Tibial nerve (tissue), 3 donors: ENCODE data around the gene CFAP69.
"Not testable (repeated sequence)": the region's sequence is repeated elsewhere in the genome, so short reads cannot be mapped to it uniquely, and the experiment has no call there.

Experiments used
- POLR2A ChIP-seq, 2 donors: fragments of 450-650 bp; IDR thresholded peaks; one replicate each; pipeline ENCODE4 v1.6.1; 2017; ENCODE audit warnings: antibody characterized with exemption in 2 of 2, mild to moderate bottlenecking in 2 of 2, moderate library complexity in 2 of 2
- TF ChIP-seq, protein P1 (sequence below), 5 experiments: fragments of 200-600 bp in 3 of 5; fragments of 450-650 bp in 2 of 5; sonication (generic) in 3 of 5; IDR thresholded peaks; one replicate each; pipeline ENCODE4 v1.5.1; 2016 to 2019; ENCODE audit warnings: antibody characterized with exemption in 5 of 5, mild to moderate bottlenecking in 3 of 5, moderate library complexity in 2 of 5

DNA sequence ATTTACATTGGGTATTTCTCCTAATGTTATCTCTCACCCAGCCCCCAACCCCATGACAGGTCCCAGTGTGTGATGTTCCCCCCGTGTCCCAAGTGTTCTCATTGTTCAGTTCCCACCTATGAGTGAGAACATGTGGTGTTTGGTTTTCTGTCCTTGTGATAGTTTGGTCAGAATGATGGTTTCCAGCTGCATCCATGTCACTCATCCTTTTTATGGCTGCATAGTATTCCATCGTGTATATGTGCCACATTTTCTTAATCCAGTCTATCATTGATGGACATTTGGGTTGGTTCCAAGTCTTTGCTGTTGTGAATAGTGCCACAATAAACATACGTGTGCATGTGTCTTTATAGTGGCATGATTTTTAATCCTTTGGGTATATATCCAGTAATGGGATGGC is 105.1 kb downstream of the CFAP69 start:
- TF ChIP-seq POLR2A (IDR thresholded peaks at IDR 0.05) = not testable (repeated sequence)
- TF ChIP-seq, protein P1, sequence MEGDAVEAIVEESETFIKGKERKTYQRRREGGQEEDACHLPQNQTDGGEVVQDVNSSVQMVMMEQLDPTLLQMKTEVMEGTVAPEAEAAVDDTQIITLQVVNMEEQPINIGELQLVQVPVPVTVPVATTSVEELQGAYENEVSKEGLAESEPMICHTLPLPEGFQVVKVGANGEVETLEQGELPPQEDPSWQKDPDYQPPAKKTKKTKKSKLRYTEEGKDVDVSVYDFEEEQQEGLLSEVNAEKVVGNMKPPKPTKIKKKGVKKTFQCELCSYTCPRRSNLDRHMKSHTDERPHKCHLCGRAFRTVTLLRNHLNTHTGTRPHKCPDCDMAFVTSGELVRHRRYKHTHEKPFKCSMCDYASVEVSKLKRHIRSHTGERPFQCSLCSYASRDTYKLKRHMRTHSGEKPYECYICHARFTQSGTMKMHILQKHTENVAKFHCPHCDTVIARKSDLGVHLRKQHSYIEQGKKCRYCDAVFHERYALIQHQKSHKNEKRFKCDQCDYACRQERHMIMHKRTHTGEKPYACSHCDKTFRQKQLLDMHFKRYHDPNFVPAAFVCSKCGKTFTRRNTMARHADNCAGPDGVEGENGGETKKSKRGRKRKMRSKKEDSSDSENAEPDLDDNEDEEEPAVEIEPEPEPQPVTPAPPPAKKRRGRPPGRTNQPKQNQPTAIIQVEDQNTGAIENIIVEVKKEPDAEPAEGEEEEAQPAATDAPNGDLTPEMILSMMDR (IDR thresholded peaks at IDR 0.05) = not testable (repeated sequence)
